PFSK-1 (cell line): ENCODE data around the gene OR6X1.

Experiments used
- FOXP2 ChIP-seq: optimal IDR thresholded peaks from 2 replicates; pipeline ENCODE3; 2011; ENCODE audit warnings: borderline replicate concordance, control low read depth, inconsistent platforms; ENCODE audit not compliant: insufficient read depth; ENCODE audit errors: extremely low read length, extremely low read depth
- POLR2AphosphoS5 ChIP-seq: IDR thresholded peaks from 2 replicates; pipeline ENCODE4 v1.6.1; 2012; ENCODE audit warnings: low read depth, mild to moderate bottlenecking, control low read depth, low read length, moderate library complexity
- REST ChIP-seq, 2 experiments: IDR thresholded peaks; 2 replicates each; pipeline versions ENCODE4 v1.6.1 to v1.8.0; 2011 to 2012; ENCODE audit warnings: low read depth in 2 of 2, low read length in 2 of 2, control low read depth in 1 of 2, inconsistent platforms in 1 of 2, mild to moderate bottlenecking in 1 of 2, moderate library complexity in 1 of 2; ENCODE audit not compliant: insufficient read depth in 1 of 2
- SIN3A ChIP-seq: IDR thresholded peaks from 2 replicates; pipeline ENCODE4 v1.6.1; 2012; ENCODE audit warnings: mild to moderate bottlenecking, low read length, moderate library complexity, borderline replicate concordance; ENCODE audit not compliant: insufficient read depth
- TAF1 ChIP-seq: IDR thresholded peaks from 2 replicates; pipeline ENCODE4 v1.6.1; 2012; ENCODE audit warnings: low read length, control low read depth, borderline replicate concordance; ENCODE audit not compliant: insufficient read depth

The OR6X1 gene

GRCh38 chr11:123798079-123798478 is 43.8 kb upstream of the OR6X1 start:
- no peak for TF ChIP-seq SIN3A
- no peak for TF ChIP-seq FOXP2
- TF ChIP-seq REST (IDR thresholded peaks at IDR 0.05; ENCODE audit: insufficient read depth in 1 of 2, low read depth in 2 of 2, low read length in 2 of 2) = no peak
- TF ChIP-seq TAF1 = no peak
- no peak for TF ChIP-seq POLR2AphosphoS5

GRCh38 chr11:123797541-123797940 is 43.2 kb upstream of the OR6X1 start:
- no peak for TF ChIP-seq SIN3A
- TF ChIP-seq REST (IDR thresholded peaks at IDR 0.05; ENCODE audit: insufficient read depth in 1 of 2, low read depth in 2 of 2, low read length in 2 of 2) = no peak
- no peak for TF ChIP-seq POLR2AphosphoS5
- no peak for TF ChIP-seq FOXP2
- no peak for TF ChIP-seq TAF1

- TF ChIP-seq FOXP2 = no peak
- no peak for TF ChIP-seq REST (IDR thresholded peaks at IDR 0.05; ENCODE audit: insufficient read depth in 1 of 2, low read depth in 2 of 2, low read length in 2 of 2)
- no peak for TF ChIP-seq TAF1
These were observed 42.8 kb upstream of the OR6X1 start for GRCh38 chr11:123797114-123797513.

GRCh38 chr11:123796226-123796625 is 41.9 kb upstream of the OR6X1 start:
- TF ChIP-seq FOXP2 (no peak), POLR2AphosphoS5 (no peak), TAF1 (no peak), SIN3A (no peak), REST (IDR thresholded peaks at IDR 0.05; ENCODE audit: insufficient read depth in 1 of 2, low read depth in 2 of 2, low read length in 2 of 2) (no peak)

GRCh38 chr11:123783536-123783935 is 29.2 kb upstream of the OR6X1 start:
- TF ChIP-seq POLR2AphosphoS5 (no peak), FOXP2 (no peak), TAF1 (no peak), SIN3A (no peak), REST (IDR thresholded peaks at IDR 0.05; ENCODE audit: insufficient read depth in 1 of 2, low read depth in 2 of 2, low read length in 2 of 2) (no peak)
